HEK293 (cell line): ENCODE results near the gene SMIM44.

Experiments
- CTCF ChIA-PET: fragments of 350-600 bp; formaldehyde crosslinking; extraction: SDS; loops from one replicate; lab custom pipeline; 2021; ENCODE audit warnings: antibody characterized with exemption; lab: Yijun Ruan, JAX
- POLR2A ChIA-PET: fragments of 300-600 bp; formaldehyde crosslinking; extraction: SDS; loops from one replicate; lab custom pipeline; 2020; ENCODE audit warnings: antibody characterized with exemption, inconsistent platforms; lab: Yijun Ruan, JAX
- H3K27ac ChIP-seq: fragments of 200-500 bp; sonication (Bioruptor generic); 2 replicates; pipeline ENCODE4 v1.5.1; 2014; ENCODE audit warnings: low read depth, low read length, control low read depth, inconsistent platforms; ENCODE audit errors: extremely low read depth
- H3K36me3 ChIP-seq, 2 experiments: fragments of 200-500 bp in 1 of 2; sonication (Bioruptor generic) in 1 of 2; 1 replicate in 1 of 2; 2 replicates in 1 of 2; pipeline ENCODE4 v1.5.1; 2014 to 2017; ENCODE audit warnings: inconsistent platforms in 2 of 2, low read length in 2 of 2; ENCODE audit not compliant: control insufficient read depth in 2 of 2, insufficient read depth in 1 of 2
- H3K4me1 ChIP-seq: fragments of 200-500 bp; sonication (Bioruptor generic); 2 replicates; pipeline ENCODE4 v1.5.1; 2014; ENCODE audit warnings: mild to moderate bottlenecking, low read length, inconsistent platforms; ENCODE audit not compliant: control insufficient read depth, insufficient read depth
- H3K4me3 ChIP-seq: 2 replicates; pipeline ENCODE4 v1.5.1; 2011; ENCODE audit warnings: low read depth, mild to moderate bottlenecking, control low read depth, low read length, moderate library complexity
- H3K9me3 ChIP-seq: fragments of 200-500 bp; sonication (Bioruptor generic); 2 replicates; pipeline ENCODE4 v1.5.1; 2014; ENCODE audit warnings: low read depth, low read length, inconsistent platforms; ENCODE audit not compliant: control insufficient read depth, insufficient read depth
- EGR2 ChIP-seq: fragments of 450-650 bp; formaldehyde crosslinking; IDR thresholded peaks from 2 replicates; pipeline ENCODE4 v1.5.1; 2016; ENCODE audit warnings: low read depth, missing biosample characterization, missing genetic modification characterization
- KLF16 ChIP-seq: fragments of 450-650 bp; formaldehyde crosslinking; IDR thresholded peaks from 2 replicates; pipeline ENCODE4 v1.5.1; 2017; ENCODE audit warnings: missing biosample characterization, missing genetic modification characterization
- MZF1 ChIP-seq: fragments of 450-650 bp; formaldehyde crosslinking; IDR thresholded peaks from 2 replicates; pipeline ENCODE4 v1.5.1; 2017; ENCODE audit warnings: missing biosample characterization, missing genetic modification characterization, borderline replicate concordance
- SP2 ChIP-seq: fragments of 450-650 bp; formaldehyde crosslinking; IDR thresholded peaks from 2 replicates; pipeline ENCODE4 v1.5.1; 2016; ENCODE audit warnings: missing biosample characterization, missing genetic modification characterization
- ZBTB17 ChIP-seq: fragments of 450-650 bp; formaldehyde crosslinking; IDR thresholded peaks from 2 replicates; pipeline ENCODE4 v1.5.1; 2016; ENCODE audit warnings: missing biosample characterization, missing genetic modification characterization
- ZBTB21 ChIP-seq: fragments of 450-650 bp; formaldehyde crosslinking; IDR thresholded peaks from 2 replicates; pipeline ENCODE4 v1.5.1; 2017; ENCODE audit warnings: missing biosample characterization, missing genetic modification characterization
- ZFHX2 ChIP-seq: fragments of 450-650 bp; formaldehyde crosslinking; conservative IDR thresholded peaks from 2 replicates; pipeline ENCODE4 v1.5.1; 2016; ENCODE audit warnings: missing biosample characterization, missing genetic modification characterization
- ZNF132 ChIP-seq: fragments of 450-650 bp; formaldehyde crosslinking; IDR thresholded peaks from 2 replicates; pipeline ENCODE4 v1.5.1; 2017; ENCODE audit warnings: missing biosample characterization, missing genetic modification characterization, borderline replicate concordance
- ZNF146 ChIP-seq: fragments of 450-650 bp; formaldehyde crosslinking; IDR thresholded peaks from 2 replicates; pipeline ENCODE4 v1.5.1; 2016; ENCODE audit warnings: missing biosample characterization, missing genetic modification characterization
- ZNF175 ChIP-seq: fragments of 450-650 bp; formaldehyde crosslinking; IDR thresholded peaks from 2 replicates; pipeline ENCODE4 v1.5.1; 2016; ENCODE audit warnings: missing biosample characterization, missing genetic modification characterization
- ZNF211 ChIP-seq: fragments of 450-650 bp; formaldehyde crosslinking; IDR thresholded peaks from 2 replicates; pipeline ENCODE4 v1.5.1; 2016; ENCODE audit warnings: low read depth, missing biosample characterization, missing genetic modification characterization
- ZNF302 ChIP-seq: fragments of 450-650 bp; formaldehyde crosslinking; IDR thresholded peaks from 2 replicates; pipeline ENCODE4 v1.5.1; 2016; ENCODE audit warnings: missing biosample characterization, missing genetic modification characterization, low read depth
- ZNF354C ChIP-seq: fragments of 450-650 bp; formaldehyde crosslinking; IDR thresholded peaks from 2 replicates; pipeline ENCODE4 v1.5.1; 2016; ENCODE audit warnings: missing biosample characterization, missing genetic modification characterization, low read depth, borderline replicate concordance
- ZNF366 ChIP-seq: fragments of 450-650 bp; formaldehyde crosslinking; conservative IDR thresholded peaks from 2 replicates; pipeline ENCODE4 v1.5.1; 2016; ENCODE audit warnings: missing biosample characterization, missing genetic modification characterization
- ZNF785 ChIP-seq: fragments of 450-650 bp; formaldehyde crosslinking; IDR thresholded peaks from 2 replicates; pipeline ENCODE4 v1.5.1; 2016; ENCODE audit warnings: missing biosample characterization, missing genetic modification characterization
- ZSCAN18 ChIP-seq: fragments of 450-650 bp; formaldehyde crosslinking; IDR thresholded peaks from 2 replicates; pipeline ENCODE4 v1.5.1; 2016; ENCODE audit warnings: missing biosample characterization, missing genetic modification characterization
- ZXDB ChIP-seq: fragments of 450-650 bp; formaldehyde crosslinking; IDR thresholded peaks from 2 replicates; pipeline ENCODE4 v1.5.1; 2016; ENCODE audit warnings: missing biosample characterization, missing genetic modification characterization
- TF ChIP-seq, protein P1 (sequence below): fragments of 450-650 bp; formaldehyde crosslinking; IDR thresholded peaks from 2 replicates; pipeline ENCODE4 v1.5.1; 2017; ENCODE audit warnings: missing biosample characterization, missing genetic modification characterization
- TF ChIP-seq, protein P2 (sequence below): fragments of 450-650 bp; formaldehyde crosslinking; IDR thresholded peaks from 2 replicates; pipeline ENCODE4 v1.5.1; 2016; ENCODE audit warnings: missing biosample characterization, missing genetic modification characterization

The SMIM44 gene

DNA sequence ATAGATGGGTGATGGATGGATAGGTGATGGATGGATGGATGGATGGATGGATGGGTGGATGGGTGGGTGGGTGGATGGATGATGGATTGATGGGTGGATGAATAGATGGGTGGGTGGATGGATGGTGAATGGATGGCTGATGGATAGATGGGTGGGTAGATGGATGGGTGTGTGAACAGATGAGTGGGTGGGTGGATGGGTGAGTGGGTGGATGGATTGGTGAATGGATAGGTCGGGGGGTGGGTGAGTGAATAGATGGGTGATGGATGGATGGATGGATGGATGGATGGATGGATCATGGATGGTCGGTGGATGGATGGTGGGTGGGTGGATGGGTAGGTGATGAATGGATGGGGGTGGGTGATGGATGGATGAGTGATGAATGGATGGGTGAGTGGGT, 6.4 kb downstream of the SMIM44 start:
- TF ChIP-seq ZNF366 (tag by site-specific recombination) (peak; percentile 92), ZBTB17 (tag by site-specific recombination) (peak; percentile 95), EGR2 (peak; percentile 98), SP2 (tag by site-specific recombination) (0 out of 2 replicates have a peak, but pooled peaks have one; percentile 10), ZNF146 (tag by site-specific recombination) (no peak), ZSCAN18 (tag by site-specific recombination) (no peak), ZNF132 (tag by site-specific recombination) (no peak), ZBTB21 (no peak), MZF1 (no peak), ZNF785 (tag by site-specific recombination) (0 out of 2 replicates have a peak, but pooled peaks have one; percentile 12), ZFHX2 (tag by site-specific recombination) (peak; percentile 96)
- no peaks in the 10 kb centered on the region for H3K4me1 ChIP-seq
- H3K36me3 ChIP-seq = no peaks in the 10 kb centered on the region
- H3K4me3 ChIP-seq = no peak overlapping the region
- H3K9me3 ChIP-seq = no peaks in the 10 kb centered on the region
- ChIA-PET POLR2A (no interaction called here), CTCF (interaction anchor here (0.7 kb wide), 1 partner anchor 151 kb away, joined by 3 read pairs; no protein-coding TSS in a partner anchor)
- H3K27ac ChIP-seq = no peak overlapping the region

DNA sequence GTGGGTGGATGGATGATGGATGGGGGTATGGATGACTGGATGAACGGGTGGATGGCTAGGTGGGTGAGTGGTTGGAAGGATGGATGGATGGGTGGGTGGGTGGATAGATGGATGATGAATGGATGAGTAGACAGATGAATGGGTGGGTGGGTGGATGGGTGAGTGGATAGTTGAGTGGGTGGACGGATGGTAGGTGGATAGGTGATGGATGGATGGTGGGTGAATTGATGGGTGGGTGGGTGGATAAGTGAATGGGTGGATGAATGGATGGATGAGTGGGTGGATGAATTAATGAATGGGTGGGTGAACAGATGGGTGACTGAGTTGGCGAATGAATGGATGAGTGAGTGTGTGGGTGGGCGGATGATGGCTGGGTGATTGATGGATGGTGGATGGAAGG, 7.8 kb downstream of the SMIM44 start:
- H3K36me3 ChIP-seq = no peaks in the 10 kb centered on the region
- no peak overlapping the region for H3K4me3 ChIP-seq
- no peak overlapping the region for H3K27ac ChIP-seq
- no peaks in the 10 kb centered on the region for H3K4me1 ChIP-seq
- ChIA-PET POLR2A (no interaction called here), CTCF (interaction anchor here (0.6 kb wide), 1 partner anchor 25 kb away, joined by 3 read pairs; the partner anchor contains the start of gene DOHH)
- no peaks in the 10 kb centered on the region for H3K9me3 ChIP-seq
- TF ChIP-seq EGR2 (peak; percentile 100), KLF16 (no peak), ZNF302 (tag by site-specific recombination) (no peak), ZNF354C (tag by site-specific recombination) (no peak), ZXDB (tag by site-specific recombination) (no peak), ZFHX2 (tag by site-specific recombination) (peak; percentile 100), SP2 (tag by site-specific recombination) (0 out of 2 replicates have a peak, but pooled peaks have one; percentile 12), ZNF785 (tag by site-specific recombination) (no peak), ZNF211 (tag by site-specific recombination) (no peak), ZNF175 (tag by site-specific recombination) (no peak)
- TF ChIP-seq, protein P1, sequence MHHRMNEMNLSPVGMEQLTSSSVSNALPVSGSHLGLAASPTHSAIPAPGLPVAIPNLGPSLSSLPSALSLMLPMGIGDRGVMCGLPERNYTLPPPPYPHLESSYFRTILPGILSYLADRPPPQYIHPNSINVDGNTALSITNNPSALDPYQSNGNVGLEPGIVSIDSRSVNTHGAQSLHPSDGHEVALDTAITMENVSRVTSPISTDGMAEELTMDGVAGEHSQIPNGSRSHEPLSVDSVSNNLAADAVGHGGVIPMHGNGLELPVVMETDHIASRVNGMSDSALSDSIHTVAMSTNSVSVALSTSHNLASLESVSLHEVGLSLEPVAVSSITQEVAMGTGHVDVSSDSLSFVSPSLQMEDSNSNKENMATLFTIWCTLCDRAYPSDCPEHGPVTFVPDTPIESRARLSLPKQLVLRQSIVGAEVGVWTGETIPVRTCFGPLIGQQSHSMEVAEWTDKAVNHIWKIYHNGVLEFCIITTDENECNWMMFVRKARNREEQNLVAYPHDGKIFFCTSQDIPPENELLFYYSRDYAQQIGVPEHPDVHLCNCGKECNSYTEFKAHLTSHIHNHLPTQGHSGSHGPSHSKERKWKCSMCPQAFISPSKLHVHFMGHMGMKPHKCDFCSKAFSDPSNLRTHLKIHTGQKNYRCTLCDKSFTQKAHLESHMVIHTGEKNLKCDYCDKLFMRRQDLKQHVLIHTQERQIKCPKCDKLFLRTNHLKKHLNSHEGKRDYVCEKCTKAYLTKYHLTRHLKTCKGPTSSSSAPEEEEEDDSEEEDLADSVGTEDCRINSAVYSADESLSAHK (tag by site-specific recombination) = no peak
- TF ChIP-seq, protein P2, sequence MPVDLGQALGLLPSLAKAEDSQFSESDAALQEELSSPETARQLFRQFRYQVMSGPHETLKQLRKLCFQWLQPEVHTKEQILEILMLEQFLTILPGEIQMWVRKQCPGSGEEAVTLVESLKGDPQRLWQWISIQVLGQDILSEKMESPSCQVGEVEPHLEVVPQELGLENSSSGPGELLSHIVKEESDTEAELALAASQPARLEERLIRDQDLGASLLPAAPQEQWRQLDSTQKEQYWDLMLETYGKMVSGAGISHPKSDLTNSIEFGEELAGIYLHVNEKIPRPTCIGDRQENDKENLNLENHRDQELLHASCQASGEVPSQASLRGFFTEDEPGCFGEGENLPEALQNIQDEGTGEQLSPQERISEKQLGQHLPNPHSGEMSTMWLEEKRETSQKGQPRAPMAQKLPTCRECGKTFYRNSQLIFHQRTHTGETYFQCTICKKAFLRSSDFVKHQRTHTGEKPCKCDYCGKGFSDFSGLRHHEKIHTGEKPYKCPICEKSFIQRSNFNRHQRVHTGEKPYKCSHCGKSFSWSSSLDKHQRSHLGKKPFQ (tag by site-specific recombination) = no peak
